H9 (cell line): Measurements from ENCODE around the gene CABCOCO1. TPM values are rescaled to one million over a fixed set of nuclear protein-coding genes. Genes with fewer than 3 reads are reported as not detected.
A peak's percentile ranks its signal among the peaks of the same experiment; 100 is the strongest.

Experiments used
- DNase-seq: peaks from one replicate; pipeline ENCODE4 v3.0.0-alpha.2; 2017
- H2AFZ ChIP-seq: one replicate; pipeline ENCODE4 v1.6.1; 2013; ENCODE audit warnings: mild to moderate bottlenecking, low read length, control low read depth, moderate library complexity
- H2AK5ac ChIP-seq: 2 replicates; pipeline ENCODE4 v1.6.1; 2013; ENCODE audit warnings: low read length, control low read depth, mixed read lengths; ENCODE audit not compliant: insufficient read length
- H2BK120ac ChIP-seq: one replicate; pipeline ENCODE4 v1.6.1; 2013; ENCODE audit warnings: low read depth, mild to moderate bottlenecking, low read length, control low read depth, inconsistent platforms; ENCODE audit not compliant: poor library complexity, severe bottlenecking
- H2BK12ac ChIP-seq: 2 replicates; pipeline ENCODE4 v1.6.1; 2013; ENCODE audit warnings: low read length, control low read depth, mixed read lengths, low read depth; ENCODE audit not compliant: insufficient read length
- H2BK15ac ChIP-seq: 2 replicates; pipeline ENCODE4 v1.6.1; 2013; ENCODE audit warnings: low read depth, low read length, control low read depth
- H2BK20ac ChIP-seq: one replicate; pipeline ENCODE4 v1.6.1; 2013; ENCODE audit warnings: low read depth, mild to moderate bottlenecking, low read length, control low read depth, inconsistent platforms; ENCODE audit not compliant: poor library complexity, severe bottlenecking
- H2BK5ac ChIP-seq: 2 replicates; pipeline ENCODE4 v1.6.1; 2013; ENCODE audit warnings: low read length, control low read depth, mixed read lengths; ENCODE audit not compliant: insufficient read length
- H3K14ac ChIP-seq: 2 replicates; pipeline ENCODE4 v1.6.1; 2013; ENCODE audit warnings: low read length, control low read depth; ENCODE audit not compliant: insufficient read depth
- H3K18ac ChIP-seq: 2 replicates; pipeline ENCODE4 v1.6.1; 2013; ENCODE audit warnings: low read depth, mild to moderate bottlenecking, mixed read lengths, low read length, control low read depth; ENCODE audit not compliant: insufficient read length
- H3K23ac ChIP-seq: 2 replicates; pipeline ENCODE4 v1.6.1; 2013; ENCODE audit warnings: low read length, control low read depth, mixed read lengths, low read depth; ENCODE audit not compliant: insufficient read length
- H3K23me2 ChIP-seq: 2 replicates; pipeline ENCODE4 v1.6.1; 2013; ENCODE audit warnings: low read depth, mild to moderate bottlenecking, mixed read lengths, low read length, control low read depth; ENCODE audit not compliant: insufficient read length, poor library complexity, severe bottlenecking
- H3K27ac ChIP-seq: 2 replicates; pipeline ENCODE4 v1.5.1; 2013; ENCODE audit warnings: low read length, control low read depth, mixed read lengths, low read depth; ENCODE audit not compliant: insufficient read length
- H3K27me3 ChIP-seq: 2 replicates; pipeline ENCODE4 v1.6.1; 2013; ENCODE audit warnings: low read length, control low read depth, inconsistent platforms; ENCODE audit not compliant: insufficient read depth
- H3K4ac ChIP-seq: 2 replicates; pipeline ENCODE4 v1.6.1; 2013; ENCODE audit warnings: low read depth, mild to moderate bottlenecking, control low read depth, inconsistent platforms, low read length, moderate library complexity
- H3K4me1 ChIP-seq: 2 replicates; pipeline ENCODE4 v1.6.1; 2013; ENCODE audit warnings: low read length, control low read depth, inconsistent platforms; ENCODE audit not compliant: insufficient read depth
- H3K4me2 ChIP-seq: 2 replicates; pipeline ENCODE4 v1.6.1; 2013; ENCODE audit warnings: low read length, control low read depth, mixed read lengths; ENCODE audit not compliant: insufficient read length, insufficient read depth
- H3K56ac ChIP-seq: 2 replicates; pipeline ENCODE4 v1.6.1; 2013; ENCODE audit warnings: low read depth, mild to moderate bottlenecking, mixed read lengths, low read length, control low read depth; ENCODE audit not compliant: insufficient read length
- H3K79me1 ChIP-seq: 2 replicates; pipeline ENCODE4 v1.6.1; 2013; ENCODE audit warnings: low read depth, mild to moderate bottlenecking, moderate library complexity, low read length, control low read depth, inconsistent platforms; ENCODE audit not compliant: insufficient read depth, poor library complexity, severe bottlenecking
- H3K79me2 ChIP-seq: 2 replicates; pipeline ENCODE4 v1.6.1; 2013; ENCODE audit warnings: low read length, control low read depth, inconsistent platforms; ENCODE audit not compliant: insufficient read depth
- H3K9ac ChIP-seq: 2 replicates; pipeline ENCODE4 v1.6.1; 2013; ENCODE audit warnings: low read length, control low read depth, mixed read lengths; ENCODE audit not compliant: insufficient read length; ENCODE audit errors: extremely low read depth
- H3K9me3 ChIP-seq: one replicate; pipeline ENCODE4 v1.6.1; 2013; ENCODE audit warnings: low read depth, low read length, inconsistent platforms; ENCODE audit not compliant: control insufficient read depth
- H3T11ph ChIP-seq: one replicate; pipeline ENCODE4 v1.6.1; 2013; ENCODE audit warnings: mild to moderate bottlenecking, low read length, control low read depth, inconsistent platforms
- H4K20me1 ChIP-seq: one replicate; pipeline ENCODE4 v1.6.1; 2013; ENCODE audit not compliant: control insufficient read depth, insufficient read length, insufficient read depth
- H4K5ac ChIP-seq: 2 replicates; pipeline ENCODE4 v1.6.1; 2013; ENCODE audit warnings: low read depth, mild to moderate bottlenecking, mixed read lengths, low read length, control low read depth; ENCODE audit not compliant: insufficient read length
- H4K8ac ChIP-seq: replicated peaks from 2 replicates; pipeline ENCODE4 v1.6.1; 2013; ENCODE audit warnings: low read length, control low read depth, mixed read lengths, low read depth; ENCODE audit not compliant: insufficient read length
- H4K91ac ChIP-seq: 2 replicates; pipeline ENCODE4 v1.6.1; 2013; ENCODE audit warnings: low read depth, mild to moderate bottlenecking, moderate library complexity, mixed read lengths, low read length, control low read depth; ENCODE audit not compliant: insufficient read length
- H3K27ac Mint-ChIP-seq, 3 experiments: 2 replicates in 2 of 3; 3 replicates in 1 of 3; pipeline ENCODE4 v1.8.0; 2020 to 2021; ENCODE audit warnings: mixed read lengths in 3 of 3, mild to moderate bottlenecking in 1 of 3, moderate library complexity in 1 of 3
- H3K27me3 Mint-ChIP-seq: 2 replicates; pipeline ENCODE4 v1.8.0; 2021; ENCODE audit warnings: low read depth, mild to moderate bottlenecking, moderate library complexity, mixed read lengths
- H3K36me3 Mint-ChIP-seq, 3 experiments: 2 replicates in 2 of 3; 3 replicates in 1 of 3; pipeline ENCODE4 v1.8.0; 2020 to 2021; ENCODE audit warnings: low read depth in 3 of 3, mixed read lengths in 3 of 3; ENCODE audit not compliant: insufficient read depth in 1 of 3
- H3K4me1 Mint-ChIP-seq, 2 experiments: 2 replicates each; pipeline ENCODE4 v1.8.0; 2020; ENCODE audit warnings: mixed read lengths in 2 of 2
- H3K4me3 Mint-ChIP-seq, 2 experiments: 2 replicates in 1 of 2; 3 replicates in 1 of 2; pipeline ENCODE4 v1.8.0; 2020 to 2021; ENCODE audit warnings: mild to moderate bottlenecking in 2 of 2, mixed read lengths in 2 of 2, moderate library complexity in 1 of 2
- H3K9me3 Mint-ChIP-seq, 2 experiments: 2 replicates in 1 of 2; 3 replicates in 1 of 2; pipeline ENCODE4 v1.8.0; 2020; ENCODE audit warnings: mild to moderate bottlenecking in 2 of 2, mixed read lengths in 2 of 2, moderate library complexity in 1 of 2
- CTCF ChIP-seq: fragments of 200-600 bp; sonication (generic); conservative IDR thresholded peaks from 3 replicates; pipeline ENCODE4 v1.8.0; 2021; ENCODE audit warnings: antibody characterized with exemption, mild to moderate bottlenecking
- whole genome bisulfite sequencing: extraction: QIAGEN DNeasy Blood & Tissue Kit; methylation state at CpG from one replicate; pipeline ENCODE4 v1.1.7; 2013; ENCODE audit warnings: missing lambda C conversion rate, low lambda C conversion rate, mixed read lengths; ENCODE audit not compliant: insufficient read length; ENCODE audit errors: extremely low coverage; 5-methylcytosine and 5-hydroxymethylcytosine counted together
- total RNA-seq: library from RNA; stranded (reverse); gene quantifications from 2 replicates; pipeline ENCODE4 v1.2.1, GENCODE V29; 2021

CABCOCO1 gene
- total RNA-seq, 1 experiment from 2014 or later, result not detected

GRCh38 chr10:61642676-61643075, 20.1 kb upstream of the CABCOCO1 start:
- Histone ChIP-seq H2BK12ac (no peak overlapping the region), H3K4me2 (no peak overlapping the region), H3K23ac (no peak overlapping the region), H4K20me1 (no peaks in the 10 kb centered on the region), H3K79me1 (no peaks in the 10 kb centered on the region), H2AFZ (no peak overlapping the region), H3K4me1 (peaks cover 2% of the 10 kb centered on the region; the same call in 1 of the 2 replicates), H3T11ph (no peak overlapping the region), H3K14ac (no peak overlapping the region), H2BK120ac (no peak overlapping the region), H4K5ac (no peak overlapping the region), H3K23me2 (no peaks in the 10 kb centered on the region), H2AK5ac (no peak overlapping the region), H3K27ac (no peak overlapping the region), H3K9ac (no peak overlapping the region), H3K56ac (no peak overlapping the region), H3K18ac (no peak overlapping the region), H2BK20ac (no peak overlapping the region), H2BK15ac (no peak overlapping the region), H4K8ac (no peak overlapping the region), H3K4ac (no peak overlapping the region), H2BK5ac (no peak overlapping the region), H3K9me3 (no peaks in the 10 kb centered on the region), H3K27me3 (no peaks in the 10 kb centered on the region), H4K91ac (no peak overlapping the region), H3K79me2 (no peaks in the 10 kb centered on the region)
- Mint-ChIP-seq H3K36me3 (no peaks in the 10 kb centered on the region), H3K27ac (peak overlapping the region in 2 of 3 experiments; percentile 19 to 84; a peak in 3 of 7 replicates), H3K4me1 (peaks cover 40 to 46% of the 10 kb centered on the region in 2 experiments), H3K9me3 (no peaks in the 10 kb centered on the region), H3K27me3 (no peaks in the 10 kb centered on the region), H3K4me3 (no peak overlapping the region)
- WGBS, result no CpG with 5 or more reads among the region's 4 CpGs
- TF ChIP-seq CTCF, result no peak
- DNase-seq, result no peak
